Activated naive CD4-positive, alpha-beta T cell treated with anti-CD3 and anti-CD28 coated beads for 36 hours (primary cell): Measurements from ENCODE around the gene CYTH3. TPM values are rescaled to one million over a fixed set of nuclear protein-coding genes. Genes with fewer than 3 reads are reported as not detected.
"Not testable (repeated sequence)": the region's sequence is repeated elsewhere in the genome, so short reads cannot be mapped to it uniquely, and the experiment has no call there.

Experiments
- CTCF ChIA-PET: fragments of 350-600 bp; sonication (Branson Sonifier 250); formaldehyde crosslinking; loops from one replicate; lab custom pipeline; 2021; ENCODE audit warnings: antibody characterized with exemption; lab: Charles Lee
- DNase-seq: peaks from one replicate; pipeline ENCODE4 v3.0.0-alpha.2; 2020
- H3K27ac Mint-ChIP-seq: one replicate; pipeline ENCODE4 v1.8.0; 2021; ENCODE audit warnings: mild to moderate bottlenecking, mixed read lengths
- H3K27me3 Mint-ChIP-seq: one replicate; pipeline ENCODE4 v1.8.0; 2021; ENCODE audit warnings: low read depth, mixed read lengths
- H3K36me3 Mint-ChIP-seq: one replicate; pipeline ENCODE4 v1.8.0; 2021; ENCODE audit warnings: low read depth, mixed read lengths
- H3K4me1 Mint-ChIP-seq: one replicate; pipeline ENCODE4 v1.8.0; 2021; ENCODE audit warnings: low read depth, mixed read lengths
- H3K4me3 Mint-ChIP-seq: one replicate; pipeline ENCODE4 v1.8.0; 2021; ENCODE audit warnings: mild to moderate bottlenecking, moderate library complexity, mixed read lengths
- H3K9me3 Mint-ChIP-seq: one replicate; pipeline ENCODE4 v1.8.0; 2021; ENCODE audit warnings: mixed read lengths
- intact Hi-C: fragments of 100-400 bp; cut with micrococcal nuclease; formaldehyde crosslinking; loops from one replicate; pipeline ENCODE4 v1.15.1; 2023
- total RNA-seq, 2 experiments: library from RNA; stranded (reverse); gene quantifications; one replicate each; pipeline ENCODE4 v1.2.3, GENCODE V29; 2021

Gene CYTH3
- total RNA-seq, 2 experiments from 2014 or later, result 1.1 TPM

DNA sequence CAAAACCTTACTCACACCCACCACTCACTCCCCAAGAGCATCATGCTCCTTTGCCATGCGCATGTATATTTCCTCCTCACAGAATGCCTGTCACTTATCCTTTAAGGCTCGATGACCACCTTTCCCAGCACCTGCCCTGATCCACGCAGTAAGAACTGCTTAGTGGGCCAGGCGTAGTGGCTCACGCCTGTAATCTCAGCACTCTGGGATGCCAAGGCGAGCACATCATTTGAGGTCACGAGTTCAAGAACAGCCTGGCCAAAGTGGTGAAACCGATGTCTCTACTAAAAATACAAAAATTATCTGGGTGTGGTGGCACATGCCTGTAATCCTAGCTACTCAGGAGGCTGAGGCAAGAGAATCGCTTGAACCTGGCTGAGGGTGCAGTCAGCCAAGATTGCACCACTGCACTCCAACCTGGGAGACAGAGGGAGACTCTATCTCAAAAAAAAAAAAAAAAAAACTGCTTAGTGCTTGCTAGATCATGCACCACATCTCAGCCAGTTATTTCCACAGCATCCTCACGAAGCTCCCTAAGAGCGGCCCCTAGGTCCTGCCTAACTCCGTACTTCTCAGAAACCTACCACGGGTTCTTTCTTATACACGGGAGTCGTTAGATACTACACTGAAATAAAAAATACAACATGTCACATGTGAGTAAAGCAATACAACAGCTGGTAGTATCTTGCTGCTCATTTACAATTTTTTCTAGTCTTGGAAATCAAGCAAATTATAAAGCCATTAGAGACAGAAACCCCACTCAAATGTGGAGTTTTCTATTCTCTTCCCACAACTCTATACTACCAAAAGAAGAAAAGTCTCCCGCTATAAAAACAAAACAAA lies 37.2 kb downstream of the CYTH3 start:
- intact Hi-C loops, result no loop called here
- Mint-ChIP-seq H3K36me3 (no peaks in the 10 kb centered on the region), H3K27me3 (no peaks in the 10 kb centered on the region), H3K4me3 (no peak overlapping the region), H3K4me1 (peaks cover 13% of the 10 kb centered on the region), H3K27ac (no peak overlapping the region), H3K9me3 (no peaks in the 10 kb centered on the region)
- CTCF ChIA-PET, result interaction anchor here (1.0 kb wide), 1 partner anchor 20 kb away, joined by 3 read pairs; no protein-coding TSS in a partner anchor
- DNase-seq, result no peak

DNA sequence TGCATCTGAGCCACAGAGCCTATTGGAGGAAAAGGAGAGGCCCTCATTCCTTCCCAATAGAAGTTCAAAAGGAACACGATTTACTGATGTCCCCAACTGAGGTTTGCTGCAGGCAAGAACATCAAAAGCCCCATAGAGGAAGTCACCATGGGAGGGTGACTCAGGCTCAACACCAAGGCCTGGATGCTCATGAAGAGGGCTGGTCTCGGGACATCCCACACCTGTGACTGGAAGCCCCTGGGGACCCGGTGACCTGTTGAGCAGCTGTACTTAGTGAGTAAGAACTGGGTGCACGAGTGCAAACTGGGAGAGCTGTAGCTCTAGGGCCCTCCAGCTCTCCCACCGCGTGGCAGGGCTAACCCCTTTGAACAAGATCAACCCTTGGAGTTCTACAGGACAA lies 38.0 kb downstream of the CYTH3 start:
- CTCF ChIA-PET, result no interaction called here
- peaks cover 13% of the 10 kb centered on the region for H3K4me1 Mint-ChIP-seq
- peak; percentile 48 for DNase-seq
- no peaks in the 10 kb centered on the region for H3K9me3 Mint-ChIP-seq
- no peaks in the 10 kb centered on the region for H3K27me3 Mint-ChIP-seq
- no peaks in the 10 kb centered on the region for H3K36me3 Mint-ChIP-seq
- intact Hi-C loops, result no loop called here
- H3K4me3 Mint-ChIP-seq, result no peak overlapping the region
- H3K27ac Mint-ChIP-seq, result no peak overlapping the region

- intact Hi-C loops, result no loop called here
- CTCF ChIA-PET, result no interaction called here
- Mint-ChIP-seq H3K9me3 (no peaks in the 10 kb centered on the region), H3K4me1 (peaks cover 23% of the 10 kb centered on the region), H3K36me3 (no peaks in the 10 kb centered on the region), H3K4me3 (no peak overlapping the region), H3K27me3 (peaks cover 5% of the 10 kb centered on the region), H3K27ac (no peak overlapping the region)
- DNase-seq, result no peak
Measured at GRCh38 chr7:6232534-6232933, 39.9 kb downstream of the CYTH3 start.

DNA sequence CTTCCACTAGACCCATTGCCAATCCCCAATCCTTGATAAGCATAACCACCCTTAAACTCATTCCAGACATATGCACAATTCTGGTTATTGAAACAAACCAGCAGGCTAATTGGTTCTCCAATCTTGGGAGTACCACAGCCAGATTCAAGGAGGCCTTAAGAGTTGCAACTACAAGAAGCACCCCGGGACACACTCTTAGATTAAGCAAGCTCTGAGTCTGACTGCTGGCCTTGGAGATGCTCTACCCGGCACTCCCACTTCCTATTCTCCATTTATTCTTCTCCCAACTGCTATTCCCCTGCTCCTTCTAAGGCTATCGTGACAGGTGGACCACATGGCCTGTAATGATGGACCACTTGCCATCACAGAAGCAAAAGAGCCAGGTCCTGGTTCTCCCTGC lies 40.3 kb downstream of the CYTH3 start:
- H3K27me3 Mint-ChIP-seq, result peaks cover 5% of the 10 kb centered on the region
- intact Hi-C loops, result no loop called here
- peaks cover 23% of the 10 kb centered on the region for H3K4me1 Mint-ChIP-seq
- CTCF ChIA-PET, result interaction anchor here (0.6 to 0.7 kb wide), 2 partner anchors 18 to 81 kb away, joined by 3 read pairs; no protein-coding TSS in a partner anchor
- no peaks in the 10 kb centered on the region for H3K36me3 Mint-ChIP-seq
- no peak overlapping the region for H3K27ac Mint-ChIP-seq
- H3K4me3 Mint-ChIP-seq, result no peak overlapping the region
- DNase-seq, result no peak
- no peaks in the 10 kb centered on the region for H3K9me3 Mint-ChIP-seq

- intact Hi-C loops, result no loop called here
- no peak overlapping the region for H3K27ac Mint-ChIP-seq
- DNase-seq, result no peak
- CTCF ChIA-PET, result interaction anchor here (0.6 kb wide), 1 partner anchor 80 kb away, joined by 3 read pairs; no protein-coding TSS in a partner anchor
- H3K27me3 Mint-ChIP-seq, result peaks cover 5% of the 10 kb centered on the region
- H3K36me3 Mint-ChIP-seq, result no peaks in the 10 kb centered on the region
- H3K9me3 Mint-ChIP-seq, result no peaks in the 10 kb centered on the region
- peaks cover 23% of the 10 kb centered on the region for H3K4me1 Mint-ChIP-seq
- H3K4me3 Mint-ChIP-seq, result no peak overlapping the region
Measured at GRCh38 chr7:6231184-6231583, 41.2 kb downstream of the CYTH3 start.

GRCh38 chr7:6229284-6229683 lies 43.1 kb downstream of the CYTH3 start:
- intact Hi-C loops, H3K27me3 Mint-ChIP-seq, DNase-seq, H3K27ac Mint-ChIP-seq, CTCF ChIA-PET, H3K4me3 Mint-ChIP-seq, H3K9me3 Mint-ChIP-seq, H3K36me3 Mint-ChIP-seq: not testable (repeated sequence)
- H3K4me1 Mint-ChIP-seq, result peaks cover 18% of the 10 kb centered on the region

DNA sequence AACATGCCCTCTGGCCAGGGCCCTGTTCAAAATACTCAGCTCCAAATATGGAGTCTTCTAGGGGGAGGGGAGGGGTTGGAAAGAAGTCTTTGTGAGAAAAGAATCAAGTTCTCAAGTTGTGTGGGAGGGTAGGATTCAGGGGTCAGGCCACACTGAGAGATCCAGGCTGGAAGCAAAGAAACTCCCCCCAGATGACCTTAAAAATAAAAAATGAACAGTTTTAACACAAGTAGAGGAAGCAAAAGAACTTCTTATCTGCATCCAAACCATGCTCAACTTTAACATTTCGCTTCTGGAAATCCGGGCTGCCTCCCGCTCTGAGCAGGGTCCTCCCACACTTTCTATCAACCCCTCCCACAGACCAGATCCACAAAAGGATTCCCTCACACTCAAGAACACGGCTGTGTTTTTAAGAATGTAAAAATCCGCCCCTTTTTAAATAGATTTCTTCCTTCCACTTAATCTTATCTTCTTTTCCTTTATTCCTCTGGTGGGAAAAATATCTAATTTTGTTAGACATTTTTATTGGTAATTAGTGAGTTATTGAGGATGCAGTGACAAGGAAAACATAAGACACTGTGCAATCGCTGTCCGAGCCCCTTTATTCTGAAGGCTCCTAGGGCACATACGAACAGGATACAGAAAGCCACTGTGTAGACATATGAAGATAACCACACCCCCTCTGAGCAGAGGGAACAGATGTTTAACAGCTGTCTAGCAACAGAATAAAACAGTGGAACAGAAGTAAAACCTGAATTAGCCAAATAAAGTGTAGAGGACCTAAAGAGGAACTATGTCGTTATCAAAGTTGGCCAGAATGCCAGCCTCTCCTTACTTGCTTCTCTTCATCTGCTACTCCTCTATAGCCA lies 43.8 kb downstream of the CYTH3 start:
- H3K9me3 Mint-ChIP-seq, result no peaks in the 10 kb centered on the region
- H3K27ac Mint-ChIP-seq, result no peak overlapping the region
- H3K27me3 Mint-ChIP-seq, result peaks cover 5% of the 10 kb centered on the region
- intact Hi-C loops, result no loop called here
- CTCF ChIA-PET, result no interaction called here
- peaks cover 15% of the 10 kb centered on the region for H3K4me1 Mint-ChIP-seq
- no peak overlapping the region for H3K4me3 Mint-ChIP-seq
- no peak for DNase-seq
- H3K36me3 Mint-ChIP-seq, result no peaks in the 10 kb centered on the region

- no peak for DNase-seq
- peaks cover 5% of the 10 kb centered on the region for H3K27me3 Mint-ChIP-seq
- no peak overlapping the region for H3K4me3 Mint-ChIP-seq
- H3K36me3 Mint-ChIP-seq, result no peaks in the 10 kb centered on the region
- H3K27ac Mint-ChIP-seq, result no peak overlapping the region
- intact Hi-C loops, result no loop called here
- peaks cover 11% of the 10 kb centered on the region for H3K4me1 Mint-ChIP-seq
- CTCF ChIA-PET, result no interaction called here
- no peaks in the 10 kb centered on the region for H3K9me3 Mint-ChIP-seq
Measured at GRCh38 chr7:6227294-6227846, 45.1 kb downstream of the CYTH3 start.

GRCh38 chr7:6226194-6226799 lies 46.1 kb downstream of the CYTH3 start:
- CTCF ChIA-PET, result no interaction called here
- peaks cover 21% of the 10 kb centered on the region for H3K4me1 Mint-ChIP-seq

GRCh38 chr7:6223411-6223810 lies 49.0 kb downstream of the CYTH3 start:
- intact Hi-C loops, result loop anchor here (5.0 kb wide), 1 partner anchor 1744 kb away; the partner anchor contains the start of gene GLCCI1
- H3K4me1 Mint-ChIP-seq, result peaks cover 22% of the 10 kb centered on the region
- H3K27me3 Mint-ChIP-seq, H3K36me3 Mint-ChIP-seq, CTCF ChIA-PET, H3K27ac Mint-ChIP-seq, H3K9me3 Mint-ChIP-seq, DNase-seq, H3K4me3 Mint-ChIP-seq: not testable (repeated sequence)

More at GRCh38 chr7:6226194-6226799, 46.1 kb downstream of the CYTH3 start:
- Mint-ChIP-seq H3K4me3 (no peak overlapping the region), H3K36me3 (no peaks in the 10 kb centered on the region), H3K9me3 (no peaks in the 10 kb centered on the region), H3K27ac (no peak overlapping the region), H3K27me3 (peaks cover 5% of the 10 kb centered on the region)
- DNase-seq, result no peak
- intact Hi-C loops, result no loop called here

- H3K36me3 Mint-ChIP-seq, CTCF ChIA-PET, H3K9me3 Mint-ChIP-seq, H3K4me3 Mint-ChIP-seq, H3K27me3 Mint-ChIP-seq, DNase-seq, H3K27ac Mint-ChIP-seq: not testable (repeated sequence)
- intact Hi-C loops, result loop anchor here (5.0 kb wide), 1 partner anchor 1744 kb away; the partner anchor contains the start of gene GLCCI1
- peaks cover 18% of the 10 kb centered on the region for H3K4me1 Mint-ChIP-seq
Measured at GRCh38 chr7:6223010-6223409, 49.4 kb downstream of the CYTH3 start.
